Caco-2 (cell line): ENCODE measurements around the gene C17orf100. TPM values are rescaled to one million over a fixed set of nuclear protein-coding genes. Genes with fewer than 3 reads are reported as not detected.

ENCODE experiments used
- BruUV-seq: library from RNA; stranded (reverse); fragments of 400-500 nt; replicated peaks from 2 replicates; lab custom pipeline; 2021; lab: Mats Ljungman, UMichigan
- CTCF ChIA-PET: fragments of 300-600 bp; sonication (Branson Sonifier 250); formaldehyde crosslinking; loops from one replicate; lab custom pipeline; 2022; ENCODE audit warnings: antibody characterized with exemption; lab: Charles Lee
- POLR2A ChIA-PET: fragments of 300-600 bp; sonication (Branson Sonifier 250); formaldehyde crosslinking; loops from one replicate; lab custom pipeline; 2022; ENCODE audit warnings: antibody characterized with exemption; lab: Charles Lee
- DNase-seq, 2 experiments: peaks; one replicate each; pipeline versions ENCODE4 v3.0.0 to v3.0.0-alpha.2; 2020 to 2022
- H3K27me3 ChIP-seq: replicated peaks from 2 replicates; pipeline ENCODE4 v1.6.0; 2011; ENCODE audit warnings: low read length; ENCODE audit not compliant: control insufficient read depth, insufficient read depth
- H3K36me3 ChIP-seq: 2 replicates; pipeline ENCODE4 v1.5.1; 2011; ENCODE audit warnings: low read length; ENCODE audit not compliant: control insufficient read depth, insufficient read depth
- H3K4me1 ChIP-seq: fragments of 250-450 bp; sonication (Bioruptor Pico); 2 replicates; pipeline ENCODE4 v1.5.1; 2020; ENCODE audit warnings: mild to moderate bottlenecking
- H3K4me3 ChIP-seq: 2 replicates; pipeline ENCODE4 v1.5.1; 2011; ENCODE audit warnings: low read depth, mild to moderate bottlenecking, control low read depth, low read length
- H3K9me3 ChIP-seq: fragments of 250-450 bp; sonication (Bioruptor Pico); 2 replicates; pipeline ENCODE4 v1.5.1; 2020; ENCODE audit warnings: mild to moderate bottlenecking, moderate library complexity
- H3K27ac Mint-ChIP-seq: one replicate; pipeline ENCODE4 v1.8.0; 2022; ENCODE audit warnings: mixed read lengths; ENCODE audit not compliant: unreplicated experiment
- H3K27me3 Mint-ChIP-seq: one replicate; pipeline ENCODE4 v1.8.0; 2022; ENCODE audit warnings: mixed read lengths; ENCODE audit not compliant: insufficient read depth, unreplicated experiment
- H3K36me3 Mint-ChIP-seq: one replicate; pipeline ENCODE4 v1.8.0; 2022; ENCODE audit warnings: mild to moderate bottlenecking, mixed read lengths; ENCODE audit not compliant: insufficient read depth, unreplicated experiment
- H3K4me1 Mint-ChIP-seq: one replicate; pipeline ENCODE4 v1.8.0; 2022; ENCODE audit warnings: low read depth, mixed read lengths; ENCODE audit not compliant: unreplicated experiment
- H3K4me3 Mint-ChIP-seq: one replicate; pipeline ENCODE4 v1.8.0; 2022; ENCODE audit warnings: mild to moderate bottlenecking, moderate library complexity, mixed read lengths; ENCODE audit not compliant: unreplicated experiment
- H3K9me3 Mint-ChIP-seq: one replicate; pipeline ENCODE4 v1.8.0; 2022; ENCODE audit warnings: mixed read lengths; ENCODE audit not compliant: unreplicated experiment
- intact Hi-C: fragments of 100-400 bp; cut with micrococcal nuclease; formaldehyde crosslinking; loops from one replicate; pipeline ENCODE4 v1.10.0; 2022; ENCODE audit not compliant: unreplicated experiment
- total RNA-seq: library from RNA; stranded (reverse); gene quantifications from 2 replicates; pipeline ENCODE4 v1.2.3, GENCODE V29; 2022
- TF ChIP-seq, protein P1 (sequence below), 2 experiments: fragments of 200-600 bp in 1 of 2; IDR thresholded peaks; 1 replicate in 1 of 2; 2 replicates in 1 of 2; pipeline versions ENCODE4 v1.5.1 to v1.8.0; 2011 to 2022; ENCODE audit warnings: antibody characterized with exemption in 1 of 2, control low read depth in 1 of 2, inconsistent platforms in 1 of 2, low read depth in 1 of 2, low read length in 1 of 2, mild to moderate bottlenecking in 1 of 2, moderate library complexity in 1 of 2; ENCODE audit not compliant: insufficient read depth in 1 of 2, severe bottlenecking in 1 of 2, unreplicated experiment in 1 of 2

C17orf100 gene
- total RNA-seq, 1 experiment from 2014 or later, result 3.1 TPM

DNA sequence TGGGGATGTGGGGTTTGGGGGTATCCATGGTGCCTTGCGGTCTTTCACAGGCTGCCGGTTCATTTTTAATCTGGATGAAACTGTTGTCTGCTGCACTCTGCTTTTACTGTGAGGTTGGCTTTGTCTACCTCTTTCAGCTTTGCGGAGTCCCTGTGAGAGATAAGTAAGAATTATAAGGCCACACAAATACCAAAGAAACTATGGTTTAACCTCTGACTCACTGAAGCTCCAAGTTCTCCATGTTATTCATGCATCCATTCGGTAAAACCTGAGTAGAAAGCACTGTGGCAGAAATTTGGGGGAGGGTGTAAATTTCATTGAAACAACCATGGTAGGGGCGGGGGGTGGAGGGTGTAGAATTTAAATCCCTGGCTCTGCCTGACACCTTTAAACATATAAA, 41.6 kb upstream of the C17orf100 start:
- Mint-ChIP-seq H3K4me1 (no peaks in the 10 kb centered on the region), H3K4me3 (no peak overlapping the region), H3K9me3 (no peaks in the 10 kb centered on the region), H3K36me3 (peaks cover 13% of the 10 kb centered on the region), H3K27me3 (no peaks in the 10 kb centered on the region), H3K27ac (no peak overlapping the region)
- no TSS peak for BruUV-seq
- POLR2A ChIA-PET, result no interaction called here
- Histone ChIP-seq H3K36me3 (no peaks in the 10 kb centered on the region), H3K27me3 (no peaks in the 10 kb centered on the region), H3K9me3 (no peaks in the 10 kb centered on the region), H3K4me3 (no peak overlapping the region), H3K4me1 (no peaks in the 10 kb centered on the region)
- intact Hi-C loops, result no loop called here
- CTCF ChIA-PET, result no interaction called here
- DNase-seq, result no peak
- TF ChIP-seq, protein P1, sequence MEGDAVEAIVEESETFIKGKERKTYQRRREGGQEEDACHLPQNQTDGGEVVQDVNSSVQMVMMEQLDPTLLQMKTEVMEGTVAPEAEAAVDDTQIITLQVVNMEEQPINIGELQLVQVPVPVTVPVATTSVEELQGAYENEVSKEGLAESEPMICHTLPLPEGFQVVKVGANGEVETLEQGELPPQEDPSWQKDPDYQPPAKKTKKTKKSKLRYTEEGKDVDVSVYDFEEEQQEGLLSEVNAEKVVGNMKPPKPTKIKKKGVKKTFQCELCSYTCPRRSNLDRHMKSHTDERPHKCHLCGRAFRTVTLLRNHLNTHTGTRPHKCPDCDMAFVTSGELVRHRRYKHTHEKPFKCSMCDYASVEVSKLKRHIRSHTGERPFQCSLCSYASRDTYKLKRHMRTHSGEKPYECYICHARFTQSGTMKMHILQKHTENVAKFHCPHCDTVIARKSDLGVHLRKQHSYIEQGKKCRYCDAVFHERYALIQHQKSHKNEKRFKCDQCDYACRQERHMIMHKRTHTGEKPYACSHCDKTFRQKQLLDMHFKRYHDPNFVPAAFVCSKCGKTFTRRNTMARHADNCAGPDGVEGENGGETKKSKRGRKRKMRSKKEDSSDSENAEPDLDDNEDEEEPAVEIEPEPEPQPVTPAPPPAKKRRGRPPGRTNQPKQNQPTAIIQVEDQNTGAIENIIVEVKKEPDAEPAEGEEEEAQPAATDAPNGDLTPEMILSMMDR (IDR thresholded peaks at IDR 0.05; ENCODE audit: insufficient read depth in 1 of 2, low read depth in 1 of 2, low read length in 1 of 2, severe bottlenecking in 1 of 2, unreplicated experiment in 1 of 2), result no peak

DNA sequence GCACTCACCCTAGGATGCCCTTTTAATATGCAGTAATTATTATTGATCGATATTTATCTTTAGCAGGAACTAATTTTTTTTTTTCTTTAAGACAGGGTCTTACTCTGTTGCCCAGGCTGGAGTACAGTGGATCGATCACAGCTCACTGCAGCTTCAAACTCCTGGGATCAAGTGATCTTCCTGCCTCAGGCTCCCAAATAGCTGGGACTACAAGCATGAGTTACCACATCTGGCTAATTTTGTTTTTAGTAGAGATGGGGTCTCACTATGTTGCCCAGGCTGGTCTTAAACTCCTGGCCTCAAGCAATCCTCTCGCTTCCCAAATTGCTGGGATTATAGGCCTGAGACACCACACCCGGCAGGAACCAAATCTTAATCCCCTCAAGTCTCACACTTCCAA, 40.3 kb upstream of the C17orf100 start:
- BruUV-seq, result no TSS peak
- no peak overlapping the region for H3K4me3 ChIP-seq
- no peaks in the 10 kb centered on the region for H3K27me3 Mint-ChIP-seq
- TF ChIP-seq, protein P1 (IDR thresholded peaks at IDR 0.05; ENCODE audit: insufficient read depth in 1 of 2, low read depth in 1 of 2, low read length in 1 of 2, severe bottlenecking in 1 of 2, unreplicated experiment in 1 of 2), result no peak
- H3K9me3 Mint-ChIP-seq, result no peaks in the 10 kb centered on the region
- ChIA-PET CTCF (no interaction called here), POLR2A (no interaction called here)
- H3K27me3 ChIP-seq, result no peaks in the 10 kb centered on the region
- intact Hi-C loops, result no loop called here
- H3K4me3 Mint-ChIP-seq, result no peak overlapping the region
- H3K36me3 ChIP-seq, result no peaks in the 10 kb centered on the region
- H3K4me1 ChIP-seq, result no peaks in the 10 kb centered on the region
- no peak for DNase-seq
- H3K36me3 Mint-ChIP-seq, result peaks cover 6% of the 10 kb centered on the region
- no peak overlapping the region for H3K27ac Mint-ChIP-seq
- no peaks in the 10 kb centered on the region for H3K9me3 ChIP-seq
- H3K4me1 Mint-ChIP-seq, result no peaks in the 10 kb centered on the region

GRCh38 chr17:6623941-6624340, 27.6 kb upstream of the C17orf100 start:
- ChIA-PET CTCF (no interaction called here), POLR2A (no interaction called here)

More at GRCh38 chr17:6623941-6624340, 27.6 kb upstream of the C17orf100 start:
- Mint-ChIP-seq H3K36me3 (no peaks in the 10 kb centered on the region), H3K27ac (no peak overlapping the region), H3K4me3 (no peak overlapping the region), H3K4me1 (no peaks in the 10 kb centered on the region), H3K27me3 (no peaks in the 10 kb centered on the region), H3K9me3 (no peaks in the 10 kb centered on the region)
- intact Hi-C loops, result no loop called here
- H3K9me3 ChIP-seq, result no peaks in the 10 kb centered on the region
- no TSS peak for BruUV-seq
- no peaks in the 10 kb centered on the region for H3K27me3 ChIP-seq
- no peak overlapping the region for H3K4me3 ChIP-seq
- no peaks in the 10 kb centered on the region for H3K36me3 ChIP-seq
- TF ChIP-seq, protein P1 (IDR thresholded peaks at IDR 0.05; ENCODE audit: insufficient read depth in 1 of 2, low read depth in 1 of 2, low read length in 1 of 2, severe bottlenecking in 1 of 2, unreplicated experiment in 1 of 2), result no peak
- no peaks in the 10 kb centered on the region for H3K4me1 ChIP-seq
- no peak for DNase-seq
